ENCODE results near the gene AWAT1.
"Not testable (repeated sequence)": the region's sequence is repeated elsewhere in the genome, so short reads cannot be mapped to it uniquely, and the experiment has no call there.

Gene AWAT1

DNA sequence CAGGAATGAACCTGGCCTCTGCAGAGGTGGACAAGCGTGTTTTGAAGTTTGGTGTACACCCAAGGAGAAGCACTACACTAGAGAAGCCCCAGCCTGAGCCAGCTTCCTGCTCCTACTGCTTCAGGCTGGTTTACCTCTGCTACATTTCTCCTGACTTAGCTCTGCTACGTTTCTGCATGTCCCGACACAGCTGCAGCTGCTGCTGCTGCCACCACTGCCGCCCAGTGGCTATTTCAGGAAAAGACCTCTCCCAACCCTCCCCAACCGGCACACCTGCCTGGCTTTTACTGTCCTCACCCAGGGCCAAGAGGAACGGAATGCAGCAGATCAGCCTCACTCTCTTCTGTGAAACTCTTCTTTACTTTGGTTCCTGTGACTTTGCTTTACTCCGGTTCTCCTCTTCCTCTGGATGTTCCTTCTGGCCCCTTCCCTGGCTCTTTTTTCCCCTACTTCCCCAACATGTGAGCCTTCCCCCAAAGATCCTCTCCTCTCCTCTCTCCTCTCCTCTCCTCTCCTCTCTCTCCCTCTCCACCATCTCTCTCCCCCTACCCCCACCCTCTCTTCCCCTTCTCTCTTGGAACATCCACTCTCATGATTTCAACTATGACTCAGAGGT lies 28.6 kb downstream of the AWAT1 start:
- DNase-seq = peak in 1 of 2 experiments; percentile 10

DNA sequence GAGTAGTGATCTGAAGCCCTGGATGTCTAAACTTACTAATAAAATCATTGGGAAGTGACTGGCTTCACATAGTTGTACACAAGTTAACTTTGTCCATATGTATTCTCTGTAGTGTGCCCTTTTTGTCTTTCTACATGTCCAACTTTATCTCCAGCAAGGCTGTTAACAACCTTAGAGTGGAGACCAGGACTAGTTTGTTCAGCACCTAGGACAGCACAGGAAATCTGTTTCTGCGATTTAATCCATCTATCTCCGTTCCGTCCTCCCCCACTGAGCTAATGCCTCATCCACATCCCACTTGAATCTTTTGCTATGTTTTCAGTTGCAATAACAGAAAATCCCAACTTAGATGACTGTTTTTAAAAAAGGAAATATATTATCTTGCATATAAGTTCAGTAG lies 30.3 kb downstream of the AWAT1 start:
- DNase-seq = no peak

DNA sequence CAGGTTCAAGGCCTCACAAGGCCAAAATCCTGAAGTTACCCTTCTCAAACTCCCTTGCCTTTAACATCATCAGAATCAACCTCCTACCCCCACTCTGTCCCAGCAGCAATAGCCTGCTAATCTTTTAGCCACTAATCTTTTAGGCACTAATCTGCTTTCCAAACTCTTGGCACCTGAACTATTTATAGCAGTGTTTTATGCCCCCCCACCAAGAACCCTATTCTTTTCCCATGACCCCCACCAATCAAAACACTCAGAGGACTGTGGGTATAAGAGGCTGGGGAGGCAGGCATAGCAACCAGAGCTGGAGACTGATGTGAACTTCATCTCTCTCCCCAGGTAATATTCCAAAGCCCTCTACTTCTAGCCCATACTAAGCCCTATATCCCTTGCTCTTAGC lies 33.6 kb downstream of the AWAT1 start, which contains the start of gene ARR3:
TSS of gene ARR3 (plus strand) at position 301 of the 400 bp plus-strand sequence. CDS start 1,052 bp downstream, outside the sequence.
- DNase-seq = no peak

DNA sequence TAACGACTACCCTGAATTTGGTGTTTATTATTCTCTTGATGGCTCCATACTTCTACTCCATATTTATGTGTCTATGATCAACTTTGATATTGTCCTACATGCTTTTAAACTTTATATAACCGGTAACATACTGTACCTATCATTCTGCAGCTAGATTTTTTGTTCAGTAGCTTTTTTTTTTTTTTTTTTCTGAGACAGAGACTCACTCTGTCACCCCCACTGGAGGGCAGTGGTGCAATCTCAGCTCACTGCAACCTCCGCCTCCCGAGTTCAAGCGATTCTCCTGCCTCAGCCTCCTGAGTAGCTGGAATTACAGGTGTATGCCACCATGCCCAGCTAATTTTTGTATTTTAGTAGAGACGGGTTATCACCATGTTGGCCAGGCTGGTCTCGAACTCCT lies 39.6 kb downstream of the AWAT1 start:
- not testable (repeated sequence) for DNase-seq

DNA sequence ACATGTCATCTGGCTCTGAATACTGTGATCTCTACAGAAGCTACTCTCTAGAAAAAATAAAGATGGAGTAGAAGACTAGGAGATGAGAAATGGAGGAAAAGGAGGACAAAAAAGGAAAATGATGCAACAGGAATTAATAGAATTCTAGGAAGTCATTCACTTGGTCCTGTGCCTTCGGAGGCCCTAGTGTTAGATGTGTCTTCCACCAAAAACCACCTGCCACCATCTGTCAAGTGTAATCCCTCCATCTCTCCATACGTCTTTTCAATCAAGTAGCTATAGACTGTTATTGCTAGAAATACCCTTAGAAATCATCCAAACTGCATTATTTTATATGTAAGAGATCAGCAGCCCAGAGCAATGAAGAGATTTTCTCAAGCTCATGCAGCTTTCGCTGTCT lies 44.6 kb downstream of the AWAT1 start:
- DNase-seq = no peak

DNA sequence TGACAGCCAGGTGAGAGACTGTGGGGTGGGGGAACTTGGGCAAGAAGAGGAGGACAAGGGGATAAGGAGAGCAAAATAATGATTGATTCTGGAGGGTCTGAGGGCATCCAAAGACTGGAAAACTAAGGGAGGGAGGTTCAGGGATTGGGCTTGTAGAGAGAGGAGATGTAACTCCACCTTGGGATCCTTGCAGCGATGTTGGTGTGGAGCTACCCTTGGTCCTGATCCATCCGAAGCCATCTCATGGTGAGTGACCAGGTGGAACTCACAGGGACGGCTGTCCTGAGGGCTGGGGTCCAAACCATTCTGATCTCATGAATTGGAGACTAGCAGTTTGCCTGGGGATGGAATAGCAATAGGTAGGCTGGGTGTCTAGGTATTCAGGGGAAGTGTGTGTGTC lies 46.1 kb downstream of the AWAT1 start:
- DNase-seq = no peak

DNA sequence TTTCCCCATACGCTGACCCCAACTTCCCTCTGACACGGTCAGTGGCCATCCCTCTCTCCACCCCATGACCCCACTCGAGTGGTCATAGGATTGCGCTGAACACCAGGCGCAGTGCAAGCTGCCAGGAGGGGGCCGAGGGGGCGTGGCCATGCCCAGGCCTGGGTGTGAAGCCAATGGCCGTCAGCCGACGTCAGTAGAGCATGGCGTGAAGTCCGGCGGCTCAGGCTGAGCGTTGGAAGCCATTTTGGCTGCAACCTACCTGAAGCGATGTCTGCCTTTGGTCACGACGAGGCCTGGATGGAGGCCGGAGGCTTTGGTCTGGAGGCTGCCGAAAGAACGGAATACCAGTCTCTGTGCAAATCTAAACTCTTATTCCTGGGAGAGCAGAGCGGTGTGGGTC lies 47.5 kb downstream of the AWAT1 start, which contains the start of gene RAB41:
TSS of gene RAB41 (plus strand) at position 222 of the 400 bp plus-strand sequence. CDS start at position 268, 46 bp downstream.
- DNase-seq = no peak

DNA sequence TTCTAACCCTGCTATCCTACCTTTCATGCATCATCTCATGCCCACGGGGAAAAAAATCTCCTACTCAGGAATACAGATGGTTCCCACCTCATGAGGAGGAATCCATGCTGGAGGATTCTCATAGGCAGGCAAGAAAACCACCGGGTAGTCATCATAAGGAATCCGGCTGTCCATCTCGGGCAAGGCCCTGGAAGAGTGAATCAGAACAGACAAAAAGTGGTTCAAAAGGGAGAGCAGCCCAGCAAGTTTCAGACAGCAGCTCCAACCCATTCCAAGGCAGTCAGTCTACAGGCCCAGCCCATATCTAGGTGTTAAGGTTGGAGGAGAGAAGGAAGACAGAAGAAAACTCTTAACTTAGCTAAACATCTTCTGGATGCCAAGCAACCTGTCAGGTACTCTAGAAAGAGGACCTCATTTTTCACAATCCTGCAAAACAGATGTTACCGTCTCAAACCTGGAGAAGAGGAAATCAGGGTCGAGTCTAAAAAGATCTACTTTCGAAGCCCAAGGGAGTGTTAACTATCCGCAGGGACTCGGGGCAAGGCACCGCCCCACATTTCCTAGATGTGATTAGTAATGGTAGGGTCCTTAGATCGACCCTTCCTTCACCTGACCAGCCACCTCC lies 54.8 kb downstream of the AWAT1 start:
- DNase-seq = no peak
